HG03558 (cell line): Measurements from ENCODE around the gene NAPB.
"Not testable (repeated sequence)": the region's sequence is repeated elsewhere in the genome, so short reads cannot be mapped to it uniquely, and the experiment has no call there.

ENCODE experiments used
- ATAC-seq: cut with Tn5 transposase; IDR thresholded peaks from one replicate; pipeline ENCODE4 v1.9.1; 2021; ENCODE audit warnings: moderate number of reproducible peaks; ENCODE audit not compliant: unreplicated experiment; ENCODE audit errors: extremely low read depth

The NAPB gene

GRCh38 chr20:23350196-23350903, 70.9 kb downstream of the NAPB start, which contains the start of gene NXT1:
TSS of gene NXT1 (plus strand) at chr20:23350791. CDS start at chr20:23354042, 3,251 bp downstream.
- ATAC-seq = peak; percentile 63

DNA sequence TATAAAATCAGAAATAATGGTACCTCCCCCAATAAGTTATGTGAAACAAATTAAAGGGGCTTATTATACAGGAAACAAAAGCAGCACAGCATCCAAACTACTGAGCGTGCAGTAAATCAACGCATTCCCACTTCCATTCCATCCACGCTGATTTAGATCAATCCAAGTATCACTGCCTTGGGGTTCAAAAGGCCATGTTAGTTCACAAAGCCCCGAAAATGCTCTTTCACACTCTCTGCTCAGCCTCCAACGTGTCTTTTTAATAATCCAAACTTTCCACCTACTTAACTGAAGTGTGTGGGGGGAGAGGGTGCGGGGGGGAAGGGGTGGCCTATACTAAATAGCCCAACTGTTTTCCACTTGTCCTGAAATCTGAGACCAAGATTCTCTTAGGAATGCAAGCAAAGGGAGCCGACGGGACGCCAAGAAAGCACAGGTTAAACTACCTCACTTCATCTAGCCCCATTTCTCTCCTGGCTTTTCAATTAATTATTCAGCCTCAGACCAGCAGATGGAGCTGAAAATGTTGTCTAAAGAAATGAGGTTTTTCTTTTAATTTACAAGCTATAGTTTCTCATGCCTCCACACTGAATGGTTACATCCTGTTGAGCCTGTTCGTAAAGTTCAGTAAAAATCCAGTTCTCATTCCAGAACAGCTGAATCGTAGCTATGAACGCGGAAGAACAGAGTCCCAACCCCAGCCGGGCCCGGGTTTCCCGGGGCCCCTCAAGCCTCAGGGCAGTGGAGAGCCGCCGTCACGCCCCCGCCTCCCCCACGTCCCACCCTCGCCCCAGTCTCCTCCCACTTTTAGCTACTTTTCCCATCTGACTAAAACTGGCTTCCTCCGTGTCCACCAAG, 71.7 kb downstream of the NAPB start:
- peak; percentile 22 for ATAC-seq

DNA sequence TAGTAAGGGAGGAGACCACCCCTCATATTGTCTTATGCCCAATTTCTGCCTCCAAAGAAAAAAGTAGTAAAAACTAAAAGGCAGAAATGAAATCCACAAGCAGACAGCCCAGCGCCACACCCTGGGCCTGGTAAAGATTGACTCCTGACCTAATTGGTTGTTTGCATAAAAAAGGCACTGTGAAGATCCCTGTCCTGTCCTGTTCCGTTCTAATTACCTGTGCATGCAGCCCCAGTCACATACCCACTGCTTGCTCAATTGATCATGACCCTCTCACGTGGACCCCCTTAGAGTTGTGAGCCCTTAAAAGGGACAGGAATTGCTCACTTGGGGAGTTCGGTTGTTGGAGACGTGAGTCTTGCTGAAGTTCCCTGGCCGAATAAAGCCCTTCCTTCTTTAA, 72.8 kb downstream of the NAPB start:
- not testable (repeated sequence) for ATAC-seq

- ATAC-seq = no peak
Observed at GRCh38 chr20:23347791-23348190, 73.5 kb downstream of the NAPB start.

GRCh38 chr20:23346002-23346401, 75.3 kb downstream of the NAPB start:
- ATAC-seq = no peak

- ATAC-seq = no peak
Observed at GRCh38 chr20:23344336-23344735, 77.0 kb downstream of the NAPB start.

- ATAC-seq = no peak
Observed at GRCh38 chr20:23343590-23343989, 77.7 kb downstream of the NAPB start.

DNA sequence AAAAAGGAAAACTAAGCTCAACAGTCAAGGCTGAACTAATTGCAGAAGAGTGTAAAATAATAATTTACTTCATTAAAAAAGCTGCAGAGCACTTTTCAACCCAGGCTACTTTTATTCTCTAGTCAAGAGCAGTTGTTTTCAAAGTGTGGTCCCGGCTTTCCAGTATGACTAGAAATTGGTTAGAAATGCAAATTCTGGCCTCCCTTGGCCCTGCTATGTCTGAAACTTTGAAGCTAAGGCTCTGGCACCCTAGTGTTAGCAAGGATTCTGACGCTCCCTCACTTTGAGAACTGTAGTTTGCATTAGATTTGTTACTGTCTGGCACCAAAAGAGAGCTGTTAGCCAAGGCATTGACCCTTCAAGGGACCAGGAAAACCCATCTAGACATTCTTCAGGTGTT, 80.2 kb downstream of the NAPB start:
- no peak for ATAC-seq

DNA sequence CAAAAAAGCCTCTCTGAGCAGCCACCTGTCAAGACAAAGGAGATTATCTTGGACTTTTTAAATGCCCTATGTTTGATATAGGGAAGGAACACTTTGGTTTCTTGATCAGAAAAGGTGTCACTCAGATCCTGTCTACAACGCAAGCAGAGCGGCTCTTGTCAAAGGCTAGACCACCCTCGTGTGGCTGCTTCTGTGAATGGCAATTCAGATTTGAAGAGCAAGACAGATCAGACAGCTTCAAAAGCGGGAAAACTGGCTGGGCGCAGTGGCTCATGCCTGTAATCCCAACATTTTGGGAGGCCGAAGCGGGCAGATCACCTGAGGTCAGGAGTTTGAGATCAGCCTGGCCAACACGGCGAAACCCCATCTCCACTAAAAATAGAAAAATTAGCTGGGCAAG, 80.8 kb downstream of the NAPB start:
- ATAC-seq = no peak

DNA sequence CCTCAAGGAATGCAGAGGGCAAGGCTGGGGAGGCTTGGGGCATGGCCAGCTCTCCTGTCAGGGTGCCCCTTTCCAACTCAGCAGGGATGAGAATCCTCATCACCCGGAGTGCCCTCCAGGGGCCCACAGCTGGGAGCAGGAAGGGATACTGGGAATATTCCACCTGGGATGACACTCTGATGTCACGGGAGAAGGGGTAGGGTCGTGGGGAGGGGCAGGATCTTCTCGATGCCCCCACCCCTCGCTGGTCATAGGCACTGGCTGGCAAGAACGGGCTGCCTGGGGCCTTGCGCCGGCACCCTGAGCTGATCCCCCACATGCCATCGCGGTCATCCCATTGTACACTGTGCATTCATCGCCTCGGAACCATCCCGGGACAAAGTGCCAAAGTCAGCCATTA, 81.3 kb downstream of the NAPB start:
- ATAC-seq = no peak

DNA sequence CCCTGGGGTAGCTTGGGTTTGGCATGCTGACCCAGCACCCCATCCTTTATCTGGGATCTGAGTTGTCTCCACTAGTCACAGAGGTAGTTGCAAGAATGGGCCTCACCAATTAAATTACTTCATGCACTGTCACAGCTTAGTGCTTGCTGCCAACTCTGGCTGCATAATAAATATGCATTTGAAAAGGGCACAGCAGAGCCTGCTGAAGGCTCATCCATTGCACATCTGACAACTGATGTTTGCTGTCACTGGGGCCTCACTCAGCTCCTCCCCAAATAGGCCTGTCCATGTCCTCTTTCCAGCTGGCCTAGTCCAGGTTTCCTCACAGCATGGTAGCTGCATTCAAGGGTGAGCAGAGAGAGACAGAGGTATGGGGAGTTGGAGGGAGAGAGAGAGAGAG, 84.0 kb downstream of the NAPB start:
- no peak for ATAC-seq

DNA sequence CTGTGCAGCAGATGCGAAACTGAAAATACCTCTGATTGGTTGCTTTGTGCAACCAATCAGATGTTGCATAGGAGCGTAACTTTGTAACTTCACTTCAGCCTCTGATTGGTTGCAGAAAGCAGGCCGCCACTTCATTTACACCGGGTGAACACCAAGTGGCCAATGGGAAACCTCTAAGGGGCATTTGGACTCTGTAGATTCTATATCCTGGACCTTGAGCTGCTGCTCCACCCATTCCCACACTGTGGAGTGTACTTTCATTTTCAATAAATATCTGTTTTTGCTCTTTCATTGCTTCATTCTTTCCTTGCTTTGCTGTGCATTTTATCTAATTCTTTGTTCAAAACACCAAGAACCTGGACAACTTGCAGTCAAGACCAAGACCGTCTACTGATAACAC, 84.8 kb downstream of the NAPB start:
- ATAC-seq = no peak

DNA sequence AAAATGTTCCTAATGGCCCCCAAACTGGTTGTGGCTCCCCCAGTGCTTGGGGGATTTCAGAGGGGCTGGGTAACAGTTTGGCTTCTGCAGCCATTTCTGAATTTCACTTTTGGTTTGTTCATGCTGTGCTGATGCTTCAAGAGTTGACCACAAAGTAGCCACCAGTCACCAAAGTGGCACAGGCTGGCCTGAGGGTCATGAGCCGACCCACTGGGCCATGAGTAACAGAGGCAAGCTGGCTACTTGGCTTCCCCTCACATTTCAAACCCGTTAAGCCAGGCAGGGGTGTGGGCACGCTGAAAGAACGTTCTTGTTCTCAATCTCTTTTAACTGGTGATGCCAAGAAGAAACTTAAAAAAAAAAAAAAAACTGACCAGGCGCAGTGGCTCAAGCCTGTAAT, 85.8 kb downstream of the NAPB start:
- no peak for ATAC-seq

DNA sequence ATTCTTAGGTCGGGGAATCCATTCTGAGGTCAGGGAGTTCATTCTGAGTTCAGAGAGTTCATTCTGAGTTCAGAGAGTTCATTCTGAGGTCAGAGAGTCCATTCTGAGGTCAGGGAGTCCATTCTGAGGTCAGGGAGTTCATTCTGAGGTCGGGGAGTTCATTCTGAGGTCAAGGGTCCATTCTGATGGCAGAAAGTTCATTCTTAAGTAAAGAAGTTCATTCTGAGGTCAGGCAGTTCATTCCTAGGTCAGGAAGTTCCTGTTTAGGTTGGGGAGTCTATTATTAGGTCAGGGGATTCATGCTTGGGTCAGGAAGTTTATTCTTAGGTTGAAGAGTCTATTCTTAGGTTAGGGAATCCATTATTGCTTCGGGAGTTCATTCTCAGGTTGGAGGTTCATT, 87.2 kb downstream of the NAPB start:
- ATAC-seq = no peak

DNA sequence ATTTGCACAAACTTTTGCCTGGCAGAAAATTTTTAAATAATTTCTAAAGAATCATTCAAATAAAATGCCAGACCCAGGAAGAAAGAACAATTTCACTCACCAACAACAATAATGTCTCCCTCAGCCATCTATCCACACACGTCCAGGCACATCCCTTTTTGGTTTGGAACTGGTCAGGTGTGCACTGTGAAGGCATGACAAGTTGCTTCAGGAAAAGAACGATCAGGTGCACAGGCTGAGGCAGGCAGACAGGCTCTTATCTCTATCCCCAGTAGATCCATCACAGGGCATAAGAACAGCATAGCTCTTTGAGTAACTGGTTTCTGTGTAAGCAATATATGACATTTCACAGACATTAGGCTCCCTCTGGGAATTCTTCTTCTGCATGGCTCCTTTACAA, 88.8 kb downstream of the NAPB start:
- no peak for ATAC-seq

DNA sequence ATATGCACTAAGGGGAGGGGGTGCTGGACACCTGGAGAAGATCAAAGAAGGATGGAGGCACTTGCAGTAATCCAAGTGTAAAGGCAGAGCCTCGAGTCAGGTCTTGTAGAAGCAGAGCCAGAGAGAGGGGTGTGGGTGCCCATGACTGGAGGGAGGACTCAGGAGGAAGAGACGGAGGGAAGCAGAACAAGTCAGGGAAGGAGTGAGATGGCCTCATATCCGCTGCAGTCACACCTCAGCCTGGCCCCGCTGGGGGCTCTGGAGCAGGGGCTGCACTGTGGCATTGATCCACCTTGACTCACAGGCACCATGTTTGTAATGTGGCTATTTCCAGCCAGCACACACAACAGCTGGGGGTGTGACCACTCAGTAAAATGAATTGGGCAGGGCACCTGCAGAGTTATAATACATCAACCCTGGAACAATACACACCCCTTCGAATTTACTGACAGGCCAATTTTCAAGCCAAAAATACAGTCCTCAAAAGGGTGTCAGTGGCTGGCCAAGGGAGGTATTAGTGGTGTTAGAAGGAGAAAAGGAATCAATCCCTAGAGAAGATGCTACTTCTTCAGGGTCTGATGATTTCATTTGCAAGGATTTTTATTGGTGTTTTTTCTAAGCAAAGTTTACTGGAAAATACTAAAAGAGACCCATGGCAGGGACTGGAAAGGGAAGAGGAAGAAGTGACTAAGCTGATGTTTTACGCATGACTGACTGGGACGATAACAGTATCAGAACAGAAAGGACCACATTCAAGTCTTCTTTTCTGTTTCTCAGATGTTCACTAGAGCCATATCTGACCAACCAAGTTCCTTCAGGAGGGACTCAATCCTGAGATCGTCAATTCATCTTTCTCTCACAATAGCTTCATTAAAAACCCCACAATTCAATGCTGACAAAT, 89.6 kb downstream of the NAPB start:
- no peak for ATAC-seq

- ATAC-seq = no peak
Observed at GRCh38 chr20:23327617-23328333, 93.5 kb downstream of the NAPB start.

DNA sequence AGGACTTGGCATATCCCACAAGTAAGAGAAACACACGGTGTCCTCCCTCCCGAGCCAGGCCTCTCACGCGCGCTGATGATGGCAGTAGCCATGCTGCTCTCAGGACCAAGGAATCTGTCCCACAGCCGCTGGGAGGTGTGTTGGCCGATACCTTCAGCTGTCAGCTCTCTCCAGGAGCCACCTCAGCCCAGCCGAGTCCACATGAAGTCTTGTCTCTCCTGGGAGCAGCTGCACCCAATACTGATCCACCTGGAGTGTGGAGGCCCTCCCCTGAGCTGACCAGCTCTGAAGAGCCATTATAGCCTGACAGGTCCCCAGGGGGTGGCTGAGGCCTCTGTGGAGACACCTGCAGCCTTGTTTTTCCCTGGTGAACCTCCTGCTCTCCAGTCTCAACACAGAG, 94.5 kb downstream of the NAPB start:
- no peak for ATAC-seq

- ATAC-seq = no peak
Observed at GRCh38 chr20:23325107-23325506, 96.2 kb downstream of the NAPB start.
